GM21390 (cell line): ENCODE results near the gene ACSF2.
"Not testable (repeated sequence)": the region's sequence is repeated elsewhere in the genome, so short reads cannot be mapped to it uniquely, and the experiment has no call there.

Source experiments
- ATAC-seq: cut with Tn5 transposase; IDR thresholded peaks from one replicate; pipeline ENCODE4 v1.9.1; 2021; ENCODE audit not compliant: unreplicated experiment

ACSF2 gene

GRCh38 chr17:50462446-50462845 is 36.4 kb downstream of the ACSF2 start:
- no peak for ATAC-seq

GRCh38 chr17:50464121-50464520 is 38.1 kb downstream of the ACSF2 start:
- ATAC-seq: no peak

- ATAC-seq: no peak
These were observed 38.7 kb downstream of the ACSF2 start for GRCh38 chr17:50464736-50465135.

GRCh38 chr17:50465171-50465570 is 39.2 kb downstream of the ACSF2 start:
- ATAC-seq: no peak

- ATAC-seq: no peak
These were observed 39.6 kb downstream of the ACSF2 start for GRCh38 chr17:50465635-50466034.

- no peak for ATAC-seq
These were observed 40.5 kb downstream of the ACSF2 start for GRCh38 chr17:50466371-50467113.

- ATAC-seq: no peak
These were observed 41.3 kb downstream of the ACSF2 start for GRCh38 chr17:50467114-50467854.

- no peak for ATAC-seq
These were observed 41.9 kb downstream of the ACSF2 start for GRCh38 chr17:50467855-50468303.

GRCh38 chr17:50468304-50469207 is 42.5 kb downstream of the ACSF2 start, which contains the start of gene CHAD:
Gene CHAD (minus strand): TSS chr17:50468880. CDS start chr17:50468813, 67 bp downstream.
- no peak for ATAC-seq

- ATAC-seq: no peak
These were observed 43.2 kb downstream of the ACSF2 start for GRCh38 chr17:50469208-50469605.

- ATAC-seq: no peak
These were observed 43.8 kb downstream of the ACSF2 start for GRCh38 chr17:50469671-50470305.

- no peak for ATAC-seq
These were observed 44.4 kb downstream of the ACSF2 start for GRCh38 chr17:50470426-50470825.

GRCh38 chr17:50471009-50471905 is 45.2 kb downstream of the ACSF2 start:
- ATAC-seq: no peak

- ATAC-seq: no peak
These were observed 46.3 kb downstream of the ACSF2 start for GRCh38 chr17:50472286-50472685.

- not testable (repeated sequence) for ATAC-seq
These were observed 46.7 kb downstream of the ACSF2 start for GRCh38 chr17:50472761-50473161.

GRCh38 chr17:50473901-50474300 is 47.9 kb downstream of the ACSF2 start:
- no peak for ATAC-seq

- no peak for ATAC-seq
These were observed 48.5 kb downstream of the ACSF2 start for GRCh38 chr17:50474523-50474922.

GRCh38 chr17:50475362-50475761 is 49.3 kb downstream of the ACSF2 start:
- no peak for ATAC-seq

GRCh38 chr17:50475775-50476544 is 49.9 kb downstream of the ACSF2 start:
- not testable (repeated sequence) for ATAC-seq
